Measurements from ENCODE around the gene B4GALNT2. TPM values are rescaled to one million over a fixed set of nuclear protein-coding genes. Genes with fewer than 3 reads are reported as not detected.

Gene B4GALNT2
- polyA plus RNA-seq, 3 donors = not detected

DNA sequence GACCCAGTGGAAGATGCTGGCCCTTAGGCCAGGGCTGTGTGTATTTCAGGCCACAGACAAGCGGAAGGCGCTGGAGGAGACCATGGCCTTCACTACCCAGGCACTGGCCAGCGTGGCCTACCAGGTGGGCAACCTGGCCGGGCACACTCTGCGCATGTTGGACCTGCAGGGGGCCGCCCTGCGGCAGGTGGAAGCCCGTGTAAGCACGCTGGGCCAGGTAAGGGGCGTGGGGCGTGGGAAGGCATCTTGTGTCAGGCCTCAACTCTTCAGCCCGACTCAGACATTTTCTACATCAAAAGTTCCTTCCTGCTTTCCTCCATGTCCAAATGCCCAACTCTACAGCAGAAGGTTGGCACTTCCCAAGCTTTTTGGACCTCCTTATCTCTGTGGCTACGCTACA lies 83.9 kb downstream of the B4GALNT2 start:
- no peak for DNase-seq
- H3K4me1 Mint-ChIP-seq = peaks cover 83% of the 10 kb centered on the region

DNA sequence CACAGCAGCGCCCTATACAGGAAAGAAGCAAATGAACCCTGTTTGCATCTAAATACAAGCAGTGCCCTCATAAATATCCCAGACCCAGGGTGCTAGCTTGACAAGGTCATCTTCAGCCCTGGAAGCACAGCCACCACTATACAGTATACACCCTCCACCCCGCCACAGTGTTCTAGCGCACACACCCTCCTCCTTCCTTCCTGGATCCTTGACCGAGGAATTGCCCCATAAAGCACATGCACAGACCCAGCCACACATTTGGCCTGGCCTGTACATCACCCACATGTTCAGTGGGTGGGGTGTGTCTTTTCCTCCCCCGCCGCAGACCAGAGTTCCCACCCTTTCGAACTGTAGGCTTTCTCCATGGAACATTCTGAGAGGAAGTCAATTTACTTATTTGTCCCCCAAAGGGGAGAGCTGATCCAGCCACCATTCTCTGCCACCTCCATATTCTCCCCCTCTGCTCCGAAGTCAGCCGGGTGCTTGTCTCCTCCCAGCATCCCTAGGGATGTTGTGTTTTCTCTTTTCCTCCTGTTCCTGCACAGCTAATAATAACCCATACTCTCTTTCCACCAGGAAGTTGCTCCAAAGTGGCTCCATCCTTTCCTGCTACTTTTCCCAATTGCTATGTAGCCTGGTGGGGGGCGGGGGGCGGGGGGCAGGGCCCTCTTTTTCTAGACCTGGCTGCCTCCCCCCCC lies 84.5 kb downstream of the B4GALNT2 start:
- H3K4me3 Mint-ChIP-seq = peak overlapping the region; percentile 52 to 79
- Histone ChIP-seq H3K4me1 (ENCODE audit: control insufficient read depth in 1 of 2, insufficient read depth in 2 of 2, low read length in 2 of 2) (peaks cover 84 to 91% of the 10 kb centered on the region in 2 donors), H3K9ac (ENCODE audit: insufficient read depth, low read length, poor library complexity, severe bottlenecking) (peak overlapping the region; percentile 79), H3K27me3 (ENCODE audit: control insufficient read depth in 2 of 2, insufficient read depth in 2 of 2, low read length in 2 of 2) (no peaks in the 10 kb centered on the region), H4K20me1 (ENCODE audit: insufficient read depth, low read length) (peaks cover 15% of the 10 kb centered on the region), H3K4me3 (replicated peaks in 1 of 3; ENCODE audit: low read depth in 2 of 3, low read length in 3 of 3) (peak overlapping the region in 1 of 3 experiments; percentile 72), H3K4me2 (replicated peaks; ENCODE audit: extremely low read depth, low read length, poor library complexity, severe bottlenecking) (peak overlapping the region; percentile 67), H3K27ac (ENCODE audit: low read depth in 1 of 2, low read length in 2 of 2) (peak overlapping the region; percentile 97 to 99), H2AFZ (ENCODE audit: insufficient read depth, low read depth, low read length, poor library complexity, severe bottlenecking) (no peak overlapping the region), H3K79me2 (ENCODE audit: insufficient read depth, low read length) (peaks cover 31% of the 10 kb centered on the region), H3K36me3 (replicated peaks in 1 of 2; ENCODE audit: control insufficient read depth in 1 of 2, insufficient read depth in 2 of 2, low read length in 2 of 2) (peaks cover 6 to 13% of the 10 kb centered on the region in 2 donors), H3K9me3 (replicated peaks in 1 of 2; ENCODE audit: control insufficient read depth in 1 of 2, insufficient read depth in 1 of 2, low read length in 2 of 2) (no peaks in the 10 kb centered on the region)
- peaks cover 0 to 2% (median 0%) of the 10 kb centered on the region in 7 donors for H3K9me3 Mint-ChIP-seq
- peaks cover 27 to 47% of the 10 kb centered on the region in 2 donors for H3K36me3 Mint-ChIP-seq
- peak; percentile 74 to 85 (median 75) for DNase-seq
- TF ChIP-seq CTCF (IDR thresholded peaks at IDR 0.05) = no peak
- intact Hi-C loops (cut with micrococcal nuclease) = no loop called here
- H3K27me3 Mint-ChIP-seq (ENCODE audit: low read depth in 3 of 3) = peaks cover 2 to 5% (median 3%) of the 10 kb centered on the region in 3 donors
- peaks cover 83% of the 10 kb centered on the region for H3K4me1 Mint-ChIP-seq
- 100% methylated on average over 1 of the region's 11 CpGs for WGBS (ENCODE audit: insufficient coverage)
- peak overlapping the region; percentile 95 to 100 (median 99) for H3K27ac Mint-ChIP-seq

More for the DNA sequence above, 83.9 kb downstream of the B4GALNT2 start:
- Histone ChIP-seq H3K9ac (ENCODE audit: insufficient read depth, low read length, poor library complexity, severe bottlenecking) (peak overlapping the region; percentile 33), H3K4me2 (replicated peaks; ENCODE audit: extremely low read depth, low read length, poor library complexity, severe bottlenecking) (peak overlapping the region; percentile 67), H3K79me2 (ENCODE audit: insufficient read depth, low read length) (peaks cover 32% of the 10 kb centered on the region), H4K20me1 (ENCODE audit: insufficient read depth, low read length) (peaks cover 17% of the 10 kb centered on the region), H3K27ac (ENCODE audit: low read depth in 1 of 2, low read length in 2 of 2) (peak overlapping the region; percentile 97 to 99), H3K9me3 (replicated peaks in 1 of 2; ENCODE audit: control insufficient read depth in 1 of 2, insufficient read depth in 1 of 2, low read length in 2 of 2) (no peaks in the 10 kb centered on the region), H3K27me3 (ENCODE audit: control insufficient read depth in 2 of 2, insufficient read depth in 2 of 2, low read length in 2 of 2) (no peaks in the 10 kb centered on the region), H2AFZ (ENCODE audit: insufficient read depth, low read depth, low read length, poor library complexity, severe bottlenecking) (no peak overlapping the region), H3K36me3 (replicated peaks in 1 of 2; ENCODE audit: control insufficient read depth in 1 of 2, insufficient read depth in 2 of 2, low read length in 2 of 2) (peaks cover 3 to 6% of the 10 kb centered on the region in 2 donors), H3K4me3 (replicated peaks in 1 of 3; ENCODE audit: low read depth in 2 of 3, low read length in 3 of 3) (peak overlapping the region in 1 of 3 experiments; percentile 72), H3K4me1 (ENCODE audit: control insufficient read depth in 1 of 2, insufficient read depth in 2 of 2, low read length in 2 of 2) (peaks cover 87 to 91% of the 10 kb centered on the region in 2 donors)
- intact Hi-C loops (cut with micrococcal nuclease) = no loop called here
- H3K36me3 Mint-ChIP-seq = peaks cover 23 to 43% of the 10 kb centered on the region in 2 donors
- H3K4me3 Mint-ChIP-seq = peak overlapping the region; percentile 52 to 79
- peaks cover 0 to 3% (median 2%) of the 10 kb centered on the region in 3 donors for H3K27me3 Mint-ChIP-seq (ENCODE audit: low read depth in 3 of 3)
- peak overlapping the region; percentile 95 to 100 (median 99) for H3K27ac Mint-ChIP-seq
- no peak for TF ChIP-seq CTCF (IDR thresholded peaks at IDR 0.05)
- 77% methylated on average over 9 of the region's 13 CpGs for WGBS (ENCODE audit: insufficient coverage)
- H3K9me3 Mint-ChIP-seq = peaks cover 0 to 2% (median 0%) of the 10 kb centered on the region in 7 donors
